Inferior parietal cortex (tissue), 1 donor: Measurements from ENCODE around the gene NXN.
A peak's percentile ranks its signal among the peaks of the same experiment; 100 is the strongest.
"Not testable (repeated sequence)": the region's sequence is repeated elsewhere in the genome, so short reads cannot be mapped to it uniquely, and the experiment has no call there.

Source experiments
- DNase-seq: peaks from one replicate; pipeline ENCODE4 v3.0.0-alpha.2; 2016; ENCODE audit errors: extremely low spot score

Gene NXN

GRCh38 chr17:1006054-1006453, 26.5 kb upstream of the NXN start:
- no peak for DNase-seq

GRCh38 chr17:1005361-1005946, 25.9 kb upstream of the NXN start:
- peak; percentile 75 for DNase-seq

- DNase-seq = no peak
Observed at GRCh38 chr17:1004769-1005295, 25.3 kb upstream of the NXN start.

GRCh38 chr17:1003972-1004768, 24.6 kb upstream of the NXN start:
- no peak for DNase-seq

- no peak for DNase-seq
Observed at GRCh38 chr17:1003633-1003971, 24.0 kb upstream of the NXN start.

GRCh38 chr17:1002771-1003555, 23.4 kb upstream of the NXN start:
- DNase-seq = peak; percentile 73

GRCh38 chr17:1002412-1002753, 22.8 kb upstream of the NXN start:
- DNase-seq = no peak

GRCh38 chr17:1001640-1002411, 22.2 kb upstream of the NXN start:
- no peak for DNase-seq

GRCh38 chr17:1000597-1001461, 21.3 kb upstream of the NXN start:
- DNase-seq = no peak

GRCh38 chr17:998111-998510, 18.5 kb upstream of the NXN start:
- DNase-seq = no peak

GRCh38 chr17:996554-997344, 17.2 kb upstream of the NXN start, which contains the start of gene TIMM22:
TIMM22 (plus strand) TSS chr17:997129; CDS start chr17:997143, 14 bp downstream.
- DNase-seq = peak; percentile 96

- DNase-seq = not testable (repeated sequence)
Observed at GRCh38 chr17:995324-995723, 15.7 kb upstream of the NXN start.

GRCh38 chr17:992933-993332, 13.4 kb upstream of the NXN start:
- DNase-seq = no peak

- no peak for DNase-seq
Observed at GRCh38 chr17:988561-988960, 9.0 kb upstream of the NXN start.

- no peak for DNase-seq
Observed at GRCh38 chr17:987931-988330, 8.4 kb upstream of the NXN start.

GRCh38 chr17:986322-986929, 6.8 kb upstream of the NXN start:
- DNase-seq = no peak

GRCh38 chr17:983921-984320, 4.3 kb upstream of the NXN start:
- no peak for DNase-seq

GRCh38 chr17:981292-981658, 1.7 kb upstream of the NXN start:
- no peak for DNase-seq

GRCh38 chr17:980406-981291, 1.1 kb upstream of the NXN start:
- DNase-seq = peak; percentile 92
